Muscle layer of colon (tissue), 2 donors: ENCODE results near the gene ZNF524.

Source experiments
- H3K27ac ChIP-seq: one replicate; pipeline ENCODE4 v1.7.0; 2013; ENCODE audit warnings: low read depth, mild to moderate bottlenecking, low read length, moderate library complexity
- H3K27me3 ChIP-seq, 2 donors: one replicate each; pipeline ENCODE4 v1.7.0; 2013; ENCODE audit warnings: low read length in 2 of 2, mild to moderate bottlenecking in 2 of 2; ENCODE audit not compliant: insufficient read depth in 2 of 2, control insufficient read depth in 1 of 2
- H3K36me3 ChIP-seq: one replicate; pipeline ENCODE4 v1.7.0; 2013; ENCODE audit warnings: mild to moderate bottlenecking, low read length; ENCODE audit not compliant: insufficient read depth
- H3K4me1 ChIP-seq: one replicate; pipeline ENCODE4 v1.7.0; 2013; ENCODE audit warnings: mild to moderate bottlenecking, low read length; ENCODE audit not compliant: insufficient read depth
- H3K4me3 ChIP-seq, 2 donors: one replicate each; pipeline ENCODE4 v1.7.0; 2013; ENCODE audit warnings: low read length in 2 of 2, low read depth in 1 of 2, mild to moderate bottlenecking in 1 of 2, moderate library complexity in 1 of 2
- H3K9ac ChIP-seq: one replicate; pipeline ENCODE4 v1.7.0; 2013; ENCODE audit warnings: low read length
- H3K9me3 ChIP-seq: one replicate; pipeline ENCODE4 v1.7.0; 2013; ENCODE audit warnings: mild to moderate bottlenecking, low read length
- donor health status: abdominal sarcoma.
- donor health status: Adenocarcinoma of cecum.

The ZNF524 gene

GRCh38 chr19:55605637-55606470 lies 5.8 kb downstream of the ZNF524 start, which contains the start of gene ZNF865:
Gene ZNF865 (plus strand): TSS chr19:55605647. CDS start chr19:55613619, 7,972 bp downstream.
- Histone ChIP-seq H3K4me1 (peaks cover 25% of the 10 kb centered on the region), H3K36me3 (peaks cover 6% of the 10 kb centered on the region), H3K4me3 (peak within 1 kb of the TSS; percentile 66 to 86), H3K9ac (peak within 1 kb of the TSS; percentile 65), H3K27me3 (no peaks in the 10 kb centered on the region), H3K27ac (peak within 1 kb of the TSS; percentile 93), H3K9me3 (no peaks in the 10 kb centered on the region)

- Histone ChIP-seq H3K4me1 (peaks cover 23% of the 10 kb centered on the region), H3K9me3 (no peaks in the 10 kb centered on the region), H3K4me3 (peak overlapping the region in 1 of 2 donors; percentile 86), H3K27ac (peak overlapping the region; percentile 20), H3K36me3 (peaks cover 6% of the 10 kb centered on the region), H3K27me3 (no peaks in the 10 kb centered on the region), H3K9ac (peak overlapping the region; percentile 65)
Measured at GRCh38 chr19:55606471-55606787, 6.3 kb downstream of the ZNF524 start.

GRCh38 chr19:55606817-55607216 lies 6.7 kb downstream of the ZNF524 start:
- H3K4me1 ChIP-seq = peaks cover 25% of the 10 kb centered on the region
- no peaks in the 10 kb centered on the region for H3K27me3 ChIP-seq
- peak overlapping the region; percentile 65 for H3K9ac ChIP-seq
- peaks cover 6% of the 10 kb centered on the region for H3K36me3 ChIP-seq
- H3K9me3 ChIP-seq = no peaks in the 10 kb centered on the region
- H3K27ac ChIP-seq = no peak overlapping the region
- H3K4me3 ChIP-seq = peak overlapping the region in 1 of 2 donors; percentile 86

GRCh38 chr19:55609326-55609725 lies 9.2 kb downstream of the ZNF524 start:
- H3K36me3 ChIP-seq = peaks cover 6% of the 10 kb centered on the region
- H3K9me3 ChIP-seq = no peaks in the 10 kb centered on the region
- H3K27me3 ChIP-seq = no peaks in the 10 kb centered on the region
- no peak overlapping the region for H3K9ac ChIP-seq
- peaks cover 27% of the 10 kb centered on the region for H3K4me1 ChIP-seq
- no peak overlapping the region for H3K4me3 ChIP-seq
- H3K27ac ChIP-seq = no peak overlapping the region

GRCh38 chr19:55611300-55611982 lies 11.4 kb downstream of the ZNF524 start:
- peaks cover 19% of the 10 kb centered on the region for H3K4me1 ChIP-seq
- H3K27ac ChIP-seq = no peak overlapping the region

GRCh38 chr19:55611983-55612645 lies 12.0 kb downstream of the ZNF524 start:
- Histone ChIP-seq H3K27ac (no peak overlapping the region), H3K9ac (no peak overlapping the region), H3K9me3 (no peaks in the 10 kb centered on the region), H3K36me3 (peaks cover 9% of the 10 kb centered on the region), H3K4me3 (no peak overlapping the region), H3K4me1 (peaks cover 13% of the 10 kb centered on the region), H3K27me3 (no peaks in the 10 kb centered on the region)

More at GRCh38 chr19:55611300-55611982, 11.4 kb downstream of the ZNF524 start:
- H3K27me3 ChIP-seq = no peaks in the 10 kb centered on the region
- peaks cover 10% of the 10 kb centered on the region for H3K36me3 ChIP-seq
- no peak overlapping the region for H3K9ac ChIP-seq
- no peaks in the 10 kb centered on the region for H3K9me3 ChIP-seq
- no peak overlapping the region for H3K4me3 ChIP-seq

- Histone ChIP-seq H3K36me3 (peaks cover 9% of the 10 kb centered on the region), H3K4me1 (peaks cover 10% of the 10 kb centered on the region), H3K9me3 (no peaks in the 10 kb centered on the region), H3K9ac (no peak overlapping the region), H3K27ac (no peak overlapping the region), H3K27me3 (no peaks in the 10 kb centered on the region), H3K4me3 (no peak overlapping the region)
Measured at GRCh38 chr19:55613396-55613795, 13.3 kb downstream of the ZNF524 start.

- Histone ChIP-seq H3K9me3 (no peaks in the 10 kb centered on the region), H3K36me3 (peaks cover 9% of the 10 kb centered on the region), H3K27ac (no peak overlapping the region), H3K27me3 (no peaks in the 10 kb centered on the region), H3K4me3 (no peak overlapping the region), H3K9ac (no peak overlapping the region), H3K4me1 (peaks cover 10% of the 10 kb centered on the region)
Measured at GRCh38 chr19:55613930-55614710, 14.0 kb downstream of the ZNF524 start.

GRCh38 chr19:55614711-55615542 lies 14.8 kb downstream of the ZNF524 start:
- Histone ChIP-seq H3K4me1 (peaks cover 10% of the 10 kb centered on the region), H3K27me3 (no peaks in the 10 kb centered on the region), H3K9ac (no peak overlapping the region), H3K4me3 (no peak overlapping the region), H3K27ac (no peak overlapping the region), H3K36me3 (peaks cover 9% of the 10 kb centered on the region), H3K9me3 (no peaks in the 10 kb centered on the region)

- Histone ChIP-seq H3K4me1 (peaks cover 10% of the 10 kb centered on the region), H3K27me3 (no peaks in the 10 kb centered on the region), H3K9me3 (no peaks in the 10 kb centered on the region), H3K27ac (no peak overlapping the region), H3K4me3 (no peak overlapping the region), H3K36me3 (peaks cover 9% of the 10 kb centered on the region), H3K9ac (no peak overlapping the region)
Measured at GRCh38 chr19:55615543-55616394, 15.7 kb downstream of the ZNF524 start.
